Measurements from ENCODE around the gene MPRIP.

GRCh38 chr17:17080181-17080631, 37.9 kb downstream of the MPRIP start:
- TF ChIP-seq CTCF (IDR thresholded peaks at IDR 0.05; ENCODE audit: borderline replicate concordance, extremely low read depth, low read length, poor library complexity, severe bottlenecking) (no peak), EZH2 (IDR thresholded peaks at IDR 0.05; ENCODE audit: borderline replicate concordance, low read depth, low read length, severe bottlenecking) (no peak)

Measured in DND-41 (cell line).